ENCODE data around the gene IRS1.

Gene IRS1

GRCh38 chr2:226752887-226753286 lies 46.7 kb downstream of the IRS1 start:
- H3K9me3 ChIP-seq (ENCODE audit: control insufficient read depth in 1 of 2, low read length in 2 of 2): no peaks in the 10 kb centered on the region
- H3K27ac ChIP-seq (ENCODE audit: low read length): no peak overlapping the region
- H3K4me1 ChIP-seq (ENCODE audit: control insufficient read depth in 1 of 2, insufficient read depth in 2 of 2, low read length in 2 of 2): peaks cover 0 to 12% of the 10 kb centered on the region in 2 donors
- H3K36me3 ChIP-seq (ENCODE audit: control insufficient read depth in 1 of 2, insufficient read depth in 2 of 2, low read length in 2 of 2): no peaks in the 10 kb centered on the region
- no peak overlapping the region for H3K4me3 ChIP-seq (ENCODE audit: low read depth in 1 of 2, low read length in 2 of 2)
- no peaks in the 10 kb centered on the region for H3K27me3 ChIP-seq (ENCODE audit: low read depth, low read length)

- Histone ChIP-seq H3K4me1 (ENCODE audit: control insufficient read depth in 1 of 2, insufficient read depth in 2 of 2, low read length in 2 of 2) (peaks cover 6 to 16% of the 10 kb centered on the region in 2 donors), H3K27me3 (ENCODE audit: low read depth, low read length) (no peaks in the 10 kb centered on the region), H3K27ac (ENCODE audit: low read length) (no peak overlapping the region), H3K4me3 (ENCODE audit: low read depth in 1 of 2, low read length in 2 of 2) (no peak overlapping the region), H3K9me3 (ENCODE audit: control insufficient read depth in 1 of 2, low read length in 2 of 2) (no peaks in the 10 kb centered on the region), H3K36me3 (ENCODE audit: control insufficient read depth in 1 of 2, insufficient read depth in 2 of 2, low read length in 2 of 2) (no peaks in the 10 kb centered on the region)
These were observed 52.3 kb downstream of the IRS1 start for GRCh38 chr2:226747288-226747687.

GRCh38 chr2:226746196-226746800 lies 53.3 kb downstream of the IRS1 start:
- H3K4me3 ChIP-seq (ENCODE audit: low read depth in 1 of 2, low read length in 2 of 2): no peak overlapping the region
- no peaks in the 10 kb centered on the region for H3K27me3 ChIP-seq (ENCODE audit: low read depth, low read length)
- H3K27ac ChIP-seq (ENCODE audit: low read length): no peak overlapping the region
- H3K9me3 ChIP-seq (ENCODE audit: control insufficient read depth in 1 of 2, low read length in 2 of 2): no peaks in the 10 kb centered on the region
- H3K36me3 ChIP-seq (ENCODE audit: control insufficient read depth in 1 of 2, insufficient read depth in 2 of 2, low read length in 2 of 2): no peaks in the 10 kb centered on the region
- peaks cover 10 to 16% of the 10 kb centered on the region in 2 donors for H3K4me1 ChIP-seq (ENCODE audit: control insufficient read depth in 1 of 2, insufficient read depth in 2 of 2, low read length in 2 of 2)

GRCh38 chr2:226743915-226744314 lies 55.7 kb downstream of the IRS1 start:
- no peak overlapping the region for H3K27ac ChIP-seq (ENCODE audit: low read length)
- H3K9me3 ChIP-seq (ENCODE audit: control insufficient read depth in 1 of 2, low read length in 2 of 2): no peaks in the 10 kb centered on the region
- peaks cover 25 to 30% of the 10 kb centered on the region in 2 donors for H3K4me1 ChIP-seq (ENCODE audit: control insufficient read depth in 1 of 2, insufficient read depth in 2 of 2, low read length in 2 of 2)
- H3K27me3 ChIP-seq (ENCODE audit: low read depth, low read length): no peaks in the 10 kb centered on the region
- H3K4me3 ChIP-seq (ENCODE audit: low read depth in 1 of 2, low read length in 2 of 2): no peak overlapping the region
- H3K36me3 ChIP-seq (ENCODE audit: control insufficient read depth in 1 of 2, insufficient read depth in 2 of 2, low read length in 2 of 2): no peaks in the 10 kb centered on the region

GRCh38 chr2:226742347-226742746 lies 57.3 kb downstream of the IRS1 start:
- H3K9me3 ChIP-seq (ENCODE audit: control insufficient read depth in 1 of 2, low read length in 2 of 2): no peaks in the 10 kb centered on the region
- H3K36me3 ChIP-seq (ENCODE audit: control insufficient read depth in 1 of 2, insufficient read depth in 2 of 2, low read length in 2 of 2): no peaks in the 10 kb centered on the region
- H3K27ac ChIP-seq (ENCODE audit: low read length): peak overlapping the region; percentile 58
- H3K4me3 ChIP-seq (ENCODE audit: low read depth in 1 of 2, low read length in 2 of 2): peak overlapping the region in 1 of 2 donors; percentile 6
- no peaks in the 10 kb centered on the region for H3K27me3 ChIP-seq (ENCODE audit: low read depth, low read length)
- H3K4me1 ChIP-seq (ENCODE audit: control insufficient read depth in 1 of 2, insufficient read depth in 2 of 2, low read length in 2 of 2): peaks cover 25 to 28% of the 10 kb centered on the region in 2 donors

GRCh38 chr2:226740039-226740648 lies 59.5 kb downstream of the IRS1 start:
- Histone ChIP-seq H3K27me3 (ENCODE audit: low read depth, low read length) (no peaks in the 10 kb centered on the region), H3K27ac (ENCODE audit: low read length) (no peak overlapping the region), H3K36me3 (ENCODE audit: control insufficient read depth in 1 of 2, insufficient read depth in 2 of 2, low read length in 2 of 2) (no peaks in the 10 kb centered on the region), H3K4me1 (ENCODE audit: control insufficient read depth in 1 of 2, insufficient read depth in 2 of 2, low read length in 2 of 2) (peaks cover 20 to 25% of the 10 kb centered on the region in 2 donors), H3K9me3 (ENCODE audit: control insufficient read depth in 1 of 2, low read length in 2 of 2) (no peaks in the 10 kb centered on the region), H3K4me3 (ENCODE audit: low read depth in 1 of 2, low read length in 2 of 2) (no peak overlapping the region)

GRCh38 chr2:226739545-226740030 lies 60.0 kb downstream of the IRS1 start:
- peaks cover 20 to 25% of the 10 kb centered on the region in 2 donors for H3K4me1 ChIP-seq (ENCODE audit: control insufficient read depth in 1 of 2, insufficient read depth in 2 of 2, low read length in 2 of 2)
- no peaks in the 10 kb centered on the region for H3K36me3 ChIP-seq (ENCODE audit: control insufficient read depth in 1 of 2, insufficient read depth in 2 of 2, low read length in 2 of 2)
- H3K27me3 ChIP-seq (ENCODE audit: low read depth, low read length): no peaks in the 10 kb centered on the region
- no peak overlapping the region for H3K27ac ChIP-seq (ENCODE audit: low read length)
- H3K4me3 ChIP-seq (ENCODE audit: low read depth in 1 of 2, low read length in 2 of 2): no peak overlapping the region
- H3K9me3 ChIP-seq (ENCODE audit: control insufficient read depth in 1 of 2, low read length in 2 of 2): no peaks in the 10 kb centered on the region

- Histone ChIP-seq H3K36me3 (ENCODE audit: control insufficient read depth in 1 of 2, insufficient read depth in 2 of 2, low read length in 2 of 2) (no peaks in the 10 kb centered on the region), H3K27me3 (ENCODE audit: low read depth, low read length) (no peaks in the 10 kb centered on the region), H3K27ac (ENCODE audit: low read length) (no peak overlapping the region), H3K9me3 (ENCODE audit: control insufficient read depth in 1 of 2, low read length in 2 of 2) (no peaks in the 10 kb centered on the region), H3K4me3 (ENCODE audit: low read depth in 1 of 2, low read length in 2 of 2) (no peak overlapping the region), H3K4me1 (ENCODE audit: control insufficient read depth in 1 of 2, insufficient read depth in 2 of 2, low read length in 2 of 2) (peaks cover 20 to 25% of the 10 kb centered on the region in 2 donors)
These were observed 60.6 kb downstream of the IRS1 start for GRCh38 chr2:226738821-226739544.

- no peaks in the 10 kb centered on the region for H3K9me3 ChIP-seq (ENCODE audit: control insufficient read depth in 1 of 2, low read length in 2 of 2)
- H3K4me1 ChIP-seq (ENCODE audit: control insufficient read depth in 1 of 2, insufficient read depth in 2 of 2, low read length in 2 of 2): peaks cover 20 to 25% of the 10 kb centered on the region in 2 donors
- no peaks in the 10 kb centered on the region for H3K27me3 ChIP-seq (ENCODE audit: low read depth, low read length)
- no peaks in the 10 kb centered on the region for H3K36me3 ChIP-seq (ENCODE audit: control insufficient read depth in 1 of 2, insufficient read depth in 2 of 2, low read length in 2 of 2)
- H3K4me3 ChIP-seq (ENCODE audit: low read depth in 1 of 2, low read length in 2 of 2): no peak overlapping the region
- H3K27ac ChIP-seq (ENCODE audit: low read length): no peak overlapping the region
These were observed 61.3 kb downstream of the IRS1 start for GRCh38 chr2:226738191-226738820.

GRCh38 chr2:226736382-226736781 lies 63.2 kb downstream of the IRS1 start:
- Histone ChIP-seq H3K36me3 (ENCODE audit: control insufficient read depth in 1 of 2, insufficient read depth in 2 of 2, low read length in 2 of 2) (no peaks in the 10 kb centered on the region), H3K27me3 (ENCODE audit: low read depth, low read length) (no peaks in the 10 kb centered on the region), H3K27ac (ENCODE audit: low read length) (no peak overlapping the region), H3K9me3 (ENCODE audit: control insufficient read depth in 1 of 2, low read length in 2 of 2) (no peaks in the 10 kb centered on the region), H3K4me3 (ENCODE audit: low read depth in 1 of 2, low read length in 2 of 2) (no peak overlapping the region), H3K4me1 (ENCODE audit: control insufficient read depth in 1 of 2, insufficient read depth in 2 of 2, low read length in 2 of 2) (peaks cover 15 to 20% of the 10 kb centered on the region in 2 donors)

- Histone ChIP-seq H3K4me1 (ENCODE audit: control insufficient read depth in 1 of 2, insufficient read depth in 2 of 2, low read length in 2 of 2) (peaks cover 2 to 4% of the 10 kb centered on the region in 2 donors), H3K27ac (ENCODE audit: low read length) (no peak overlapping the region), H3K4me3 (ENCODE audit: low read depth in 1 of 2, low read length in 2 of 2) (no peak overlapping the region), H3K36me3 (ENCODE audit: control insufficient read depth in 1 of 2, insufficient read depth in 2 of 2, low read length in 2 of 2) (no peaks in the 10 kb centered on the region), H3K27me3 (ENCODE audit: low read depth, low read length) (no peaks in the 10 kb centered on the region), H3K9me3 (ENCODE audit: control insufficient read depth in 1 of 2, low read length in 2 of 2) (no peaks in the 10 kb centered on the region)
These were observed 65.6 kb downstream of the IRS1 start for GRCh38 chr2:226733927-226734564.

All from muscle layer of duodenum (tissue), 2 donors.